Measurements from ENCODE around the gene NUP35.

The NUP35 gene

GRCh38 chr2:183123959-183124221 is 353 bp upstream of the NUP35 start:
- 5% methylated on average over 6 of the region's 7 CpGs for WGBS
- Histone ChIP-seq H4K8ac (ENCODE audit: low read length) (peak overlapping the region; percentile 89), H3K14ac (ENCODE audit: low read length in 2 of 2) (no peak overlapping the region), H2AFZ (ENCODE audit: low read depth, low read length) (peak overlapping the region; percentile 42), H3K9me3 (ENCODE audit: control insufficient read depth, low read length) (no peaks in the 10 kb centered on the region), H2BK120ac (ENCODE audit: low read depth, low read length) (no peak overlapping the region), H3K27ac (ENCODE audit: low read length, poor library complexity, severe bottlenecking) (peak overlapping the region; percentile 95), H3K23ac (ENCODE audit: low read length in 2 of 2) (no peak overlapping the region), H3K27me3 (ENCODE audit: control insufficient read depth in 1 of 2, insufficient read depth in 1 of 2, low read length in 2 of 2) (no peaks in the 10 kb centered on the region), H3K4me3 (ENCODE audit: insufficient read depth in 1 of 2, low read depth in 1 of 2, low read length in 2 of 2) (peak overlapping the region; percentile 42 to 98), H2BK5ac (ENCODE audit: low read depth, low read length, poor library complexity, severe bottlenecking) (no peak overlapping the region), H3K36me3 (ENCODE audit: control insufficient read depth in 1 of 2, insufficient read depth in 2 of 2, low read depth in 1 of 2, low read length in 2 of 2) (peaks cover 0 to 2% of the 10 kb centered on the region in 2 experiments), H2AK5ac (ENCODE audit: low read length, severe bottlenecking) (no peak overlapping the region), H2BK15ac (ENCODE audit: low read depth, poor library complexity, severe bottlenecking) (no peak overlapping the region), H3K79me1 (replicated peaks; ENCODE audit: low read length, poor library complexity, severe bottlenecking) (peaks cover 1% of the 10 kb centered on the region), H3K18ac (ENCODE audit: low read depth in 1 of 2, low read length in 2 of 2) (no peak overlapping the region), H3K4me1 (ENCODE audit: control insufficient read depth, insufficient read depth, low read depth, low read length) (peaks cover 6% of the 10 kb centered on the region), H4K91ac (ENCODE audit: low read length) (no peak overlapping the region), H3K4me2 (ENCODE audit: low read length, poor library complexity, severe bottlenecking) (peak overlapping the region; percentile 80), H3K4ac (ENCODE audit: low read depth in 1 of 2, low read length in 2 of 2) (peak overlapping the region in 1 of 2 experiments; percentile 67), H3K9ac (ENCODE audit: low read length) (peak overlapping the region; percentile 92), H2BK12ac (ENCODE audit: low read length in 2 of 2) (no peak overlapping the region)
- no peak for DNase-seq

- H3K36me3 ChIP-seq (ENCODE audit: control insufficient read depth in 1 of 2, insufficient read depth in 2 of 2, low read depth in 1 of 2, low read length in 2 of 2), result peaks cover 0 to 10% of the 10 kb centered on the region in 2 experiments
- no peak for DNase-seq
Observed at GRCh38 chr2:183124957-183125255, 663 bp downstream of the NUP35 start.

GRCh38 chr2:183125659-183126341 is 1.6 kb downstream of the NUP35 start:
- no peak overlapping the region for H2AFZ ChIP-seq (ENCODE audit: low read depth, low read length)
- H3K4me1 ChIP-seq (ENCODE audit: control insufficient read depth, insufficient read depth, low read depth, low read length), result peaks cover 6% of the 10 kb centered on the region
- H3K9me3 ChIP-seq (ENCODE audit: control insufficient read depth, low read length), result no peaks in the 10 kb centered on the region
- H4K91ac ChIP-seq (ENCODE audit: low read length), result no peak overlapping the region
- no peak overlapping the region for H2AK5ac ChIP-seq (ENCODE audit: low read length, severe bottlenecking)
- H3K4me2 ChIP-seq (ENCODE audit: low read length, poor library complexity, severe bottlenecking), result peak overlapping the region; percentile 8
- H3K18ac ChIP-seq (ENCODE audit: low read depth in 1 of 2, low read length in 2 of 2), result no peak overlapping the region
- H3K36me3 ChIP-seq (ENCODE audit: control insufficient read depth in 1 of 2, insufficient read depth in 2 of 2, low read depth in 1 of 2, low read length in 2 of 2), result peaks cover 0 to 17% of the 10 kb centered on the region in 2 experiments
- H2BK12ac ChIP-seq (ENCODE audit: low read length in 2 of 2), result no peak overlapping the region
- H3K23ac ChIP-seq (ENCODE audit: low read length in 2 of 2), result no peak overlapping the region
- no peak overlapping the region for H2BK120ac ChIP-seq (ENCODE audit: low read depth, low read length)
- peaks cover 3% of the 10 kb centered on the region for H3K79me1 ChIP-seq (replicated peaks; ENCODE audit: low read length, poor library complexity, severe bottlenecking)
- WGBS, result 72% methylated on average over 7 of the region's 11 CpGs
- no peak overlapping the region for H4K8ac ChIP-seq (ENCODE audit: low read length)
- DNase-seq, result no peak
- no peak overlapping the region for H3K4ac ChIP-seq (ENCODE audit: low read depth in 1 of 2, low read length in 2 of 2)
- peak overlapping the region; percentile 14 to 98 for H3K4me3 ChIP-seq (ENCODE audit: insufficient read depth in 1 of 2, low read depth in 1 of 2, low read length in 2 of 2)
- no peak overlapping the region for H3K14ac ChIP-seq (ENCODE audit: low read length in 2 of 2)
- H3K27ac ChIP-seq (ENCODE audit: low read length, poor library complexity, severe bottlenecking), result no peak overlapping the region
- no peak overlapping the region for H2BK5ac ChIP-seq (ENCODE audit: low read depth, low read length, poor library complexity, severe bottlenecking)
- H3K27me3 ChIP-seq (ENCODE audit: control insufficient read depth in 1 of 2, insufficient read depth in 1 of 2, low read length in 2 of 2), result no peaks in the 10 kb centered on the region
- peak overlapping the region; percentile 92 for H3K9ac ChIP-seq (ENCODE audit: low read length)
- H2BK15ac ChIP-seq (ENCODE audit: low read depth, poor library complexity, severe bottlenecking), result no peak overlapping the region

More at GRCh38 chr2:183124957-183125255, 663 bp downstream of the NUP35 start:
- peaks cover 3% of the 10 kb centered on the region for H3K79me1 ChIP-seq (replicated peaks; ENCODE audit: low read length, poor library complexity, severe bottlenecking)
- no peaks in the 10 kb centered on the region for H3K9me3 ChIP-seq (ENCODE audit: control insufficient read depth, low read length)
- H2BK15ac ChIP-seq (ENCODE audit: low read depth, poor library complexity, severe bottlenecking), result no peak overlapping the region
- peak overlapping the region; percentile 95 to 98 for H3K4me3 ChIP-seq (ENCODE audit: insufficient read depth in 1 of 2, low read depth in 1 of 2, low read length in 2 of 2)
- H2AFZ ChIP-seq (ENCODE audit: low read depth, low read length), result peak overlapping the region; percentile 99
- peak overlapping the region; percentile 55 for H3K4me2 ChIP-seq (ENCODE audit: low read length, poor library complexity, severe bottlenecking)
- H3K4me1 ChIP-seq (ENCODE audit: control insufficient read depth, insufficient read depth, low read depth, low read length), result peaks cover 6% of the 10 kb centered on the region
- H3K4ac ChIP-seq (ENCODE audit: low read depth in 1 of 2, low read length in 2 of 2), result no peak overlapping the region
- H2BK12ac ChIP-seq (ENCODE audit: low read length in 2 of 2), result peak overlapping the region in 1 of 2 experiments; percentile 31
- peak overlapping the region; percentile 92 for H3K27ac ChIP-seq (ENCODE audit: low read length, poor library complexity, severe bottlenecking)
- H2AK5ac ChIP-seq (ENCODE audit: low read length, severe bottlenecking), result no peak overlapping the region
- no peak overlapping the region for H4K91ac ChIP-seq (ENCODE audit: low read length)
- no peaks in the 10 kb centered on the region for H3K27me3 ChIP-seq (ENCODE audit: control insufficient read depth in 1 of 2, insufficient read depth in 1 of 2, low read length in 2 of 2)
- H2BK5ac ChIP-seq (ENCODE audit: low read depth, low read length, poor library complexity, severe bottlenecking), result no peak overlapping the region
- peak overlapping the region; percentile 87 for H4K8ac ChIP-seq (ENCODE audit: low read length)
- H2BK120ac ChIP-seq (ENCODE audit: low read depth, low read length), result no peak overlapping the region
- WGBS, result 1% methylated on average over 10 of the region's 10 CpGs
- H3K14ac ChIP-seq (ENCODE audit: low read length in 2 of 2), result no peak overlapping the region
- H3K9ac ChIP-seq (ENCODE audit: low read length), result peak overlapping the region; percentile 92
- H3K23ac ChIP-seq (ENCODE audit: low read length in 2 of 2), result no peak overlapping the region
- peak overlapping the region in 1 of 2 experiments; percentile 46 for H3K18ac ChIP-seq (ENCODE audit: low read depth in 1 of 2, low read length in 2 of 2)

GRCh38 chr2:183126635-183127034 is 2.4 kb downstream of the NUP35 start:
- Histone ChIP-seq H3K27ac (ENCODE audit: low read length, poor library complexity, severe bottlenecking) (no peak overlapping the region), H2AFZ (ENCODE audit: low read depth, low read length) (no peak overlapping the region), H3K79me1 (replicated peaks; ENCODE audit: low read length, poor library complexity, severe bottlenecking) (peaks cover 5% of the 10 kb centered on the region), H2BK120ac (ENCODE audit: low read depth, low read length) (no peak overlapping the region), H3K27me3 (ENCODE audit: control insufficient read depth in 1 of 2, insufficient read depth in 1 of 2, low read length in 2 of 2) (no peaks in the 10 kb centered on the region), H3K4me2 (ENCODE audit: low read length, poor library complexity, severe bottlenecking) (no peak overlapping the region), H3K23ac (ENCODE audit: low read length in 2 of 2) (no peak overlapping the region), H2BK12ac (ENCODE audit: low read length in 2 of 2) (no peak overlapping the region), H4K91ac (ENCODE audit: low read length) (no peak overlapping the region), H3K9me3 (ENCODE audit: control insufficient read depth, low read length) (no peaks in the 10 kb centered on the region), H3K36me3 (ENCODE audit: control insufficient read depth in 1 of 2, insufficient read depth in 2 of 2, low read depth in 1 of 2, low read length in 2 of 2) (peaks cover 0 to 24% of the 10 kb centered on the region in 2 experiments), H2BK5ac (ENCODE audit: low read depth, low read length, poor library complexity, severe bottlenecking) (no peak overlapping the region), H3K4me3 (ENCODE audit: insufficient read depth in 1 of 2, low read depth in 1 of 2, low read length in 2 of 2) (no peak overlapping the region), H2BK15ac (ENCODE audit: low read depth, poor library complexity, severe bottlenecking) (no peak overlapping the region), H3K18ac (ENCODE audit: low read depth in 1 of 2, low read length in 2 of 2) (no peak overlapping the region), H3K4me1 (ENCODE audit: control insufficient read depth, insufficient read depth, low read depth, low read length) (peaks cover 6% of the 10 kb centered on the region), H4K8ac (ENCODE audit: low read length) (no peak overlapping the region), H2AK5ac (ENCODE audit: low read length, severe bottlenecking) (no peak overlapping the region), H3K14ac (ENCODE audit: low read length in 2 of 2) (no peak overlapping the region), H3K4ac (ENCODE audit: low read depth in 1 of 2, low read length in 2 of 2) (no peak overlapping the region), H3K9ac (ENCODE audit: low read length) (no peak overlapping the region)
- no CpG with 5 or more reads among the region's 2 CpGs for WGBS
- no peak for DNase-seq
